Measurements from ENCODE around the gene LRRC75B. TPM values are rescaled to one million over a fixed set of nuclear protein-coding genes. Genes with fewer than 3 reads are reported as not detected.

Gene LRRC75B
- total RNA-seq, 1 experiment from 2014 or later: 0.86 TPM

- H3K4me3 ChIP-seq (ENCODE audit: low read depth, low read length, poor library complexity, severe bottlenecking): no peak overlapping the region
- CTCF ChIA-PET: no interaction called here
- TF ChIP-seq CTCF (conservative IDR thresholded peaks at IDR 0.05; ENCODE audit: low read depth, low read length) (no peak), EZH2 (IDR thresholded peaks at IDR 0.05; ENCODE audit: borderline replicate concordance, low read depth, low read length, poor library complexity, severe bottlenecking) (no peak)
- no TSS peak for BruUV-seq (replicated peaks)
- no peak for DNase-seq (ENCODE audit: low spot score)
- no peaks in the 10 kb centered on the region for H3K4me1 ChIP-seq (ENCODE audit: insufficient read depth, low read length, poor library complexity, severe bottlenecking)
- intact Hi-C loops (cut with micrococcal nuclease; ENCODE audit: unreplicated experiment): no loop called here
- H3K9me3 ChIP-seq (ENCODE audit: low read depth, low read length, poor library complexity, severe bottlenecking): no peaks in the 10 kb centered on the region
- H3K27me3 ChIP-seq (replicated peaks; ENCODE audit: insufficient read depth, low read depth, low read length, poor library complexity): no peaks in the 10 kb centered on the region
- H3K27ac ChIP-seq (ENCODE audit: low read depth, low read length, poor library complexity, severe bottlenecking): no peak overlapping the region
- no peaks in the 10 kb centered on the region for H3K36me3 ChIP-seq (ENCODE audit: insufficient read depth, low read length, poor library complexity, severe bottlenecking)
- POLR2A ChIA-PET (ENCODE audit: low non-redundant PET): no interaction called here
Observed at GRCh38 chr22:24595863-24596262, 3.0 kb upstream of the LRRC75B start.

GRCh38 chr22:24595228-24595627, 2.4 kb upstream of the LRRC75B start:
- no peak for DNase-seq (ENCODE audit: low spot score)
- intact Hi-C loops (cut with micrococcal nuclease; ENCODE audit: unreplicated experiment): no loop called here
- ChIA-PET POLR2A (ENCODE audit: low non-redundant PET) (no interaction called here), CTCF (no interaction called here)
- no TSS peak for BruUV-seq (replicated peaks)
- H3K9me3 ChIP-seq (ENCODE audit: low read depth, low read length, poor library complexity, severe bottlenecking): no peaks in the 10 kb centered on the region
- H3K4me3 ChIP-seq (ENCODE audit: low read depth, low read length, poor library complexity, severe bottlenecking): no peak overlapping the region
- TF ChIP-seq EZH2 (IDR thresholded peaks at IDR 0.05; ENCODE audit: borderline replicate concordance, low read depth, low read length, poor library complexity, severe bottlenecking): no peak
- no peak for TF ChIP-seq CTCF (conservative IDR thresholded peaks at IDR 0.05; ENCODE audit: low read depth, low read length)
- H3K27ac ChIP-seq (ENCODE audit: low read depth, low read length, poor library complexity, severe bottlenecking): no peak overlapping the region
- no peaks in the 10 kb centered on the region for H3K27me3 ChIP-seq (replicated peaks; ENCODE audit: insufficient read depth, low read depth, low read length, poor library complexity)
- no peaks in the 10 kb centered on the region for H3K4me1 ChIP-seq (ENCODE audit: insufficient read depth, low read length, poor library complexity, severe bottlenecking)
- H3K36me3 ChIP-seq (ENCODE audit: insufficient read depth, low read length, poor library complexity, severe bottlenecking): no peaks in the 10 kb centered on the region

GRCh38 chr22:24594569-24595120, 1.8 kb upstream of the LRRC75B start:
- Histone ChIP-seq H3K9me3 (ENCODE audit: low read depth, low read length, poor library complexity, severe bottlenecking) (no peaks in the 10 kb centered on the region), H3K36me3 (ENCODE audit: insufficient read depth, low read length, poor library complexity, severe bottlenecking) (no peaks in the 10 kb centered on the region), H3K4me1 (ENCODE audit: insufficient read depth, low read length, poor library complexity, severe bottlenecking) (no peaks in the 10 kb centered on the region), H3K27ac (ENCODE audit: low read depth, low read length, poor library complexity, severe bottlenecking) (no peak overlapping the region), H3K4me3 (ENCODE audit: low read depth, low read length, poor library complexity, severe bottlenecking) (no peak overlapping the region), H3K27me3 (replicated peaks; ENCODE audit: insufficient read depth, low read depth, low read length, poor library complexity) (no peaks in the 10 kb centered on the region)
- ChIA-PET POLR2A (ENCODE audit: low non-redundant PET) (no interaction called here), CTCF (no interaction called here)
- no peak for DNase-seq (ENCODE audit: low spot score)
- TF ChIP-seq CTCF (conservative IDR thresholded peaks at IDR 0.05; ENCODE audit: low read depth, low read length): no peak
- intact Hi-C loops (cut with micrococcal nuclease; ENCODE audit: unreplicated experiment): no loop called here
- BruUV-seq (replicated peaks): no TSS peak
